H9 (cell line): ENCODE results near the gene MRTFA. TPM values are rescaled to one million over a fixed set of nuclear protein-coding genes. Genes with fewer than 3 reads are reported as not detected.

Experiments used
- DNase-seq: peaks from one replicate; pipeline ENCODE4 v3.0.0-alpha.2; 2017
- H2AFZ ChIP-seq: one replicate; pipeline ENCODE4 v1.6.1; 2013; ENCODE audit warnings: mild to moderate bottlenecking, low read length, control low read depth, moderate library complexity
- H2AK5ac ChIP-seq: 2 replicates; pipeline ENCODE4 v1.6.1; 2013; ENCODE audit warnings: low read length, control low read depth, mixed read lengths; ENCODE audit not compliant: insufficient read length
- H2BK120ac ChIP-seq: one replicate; pipeline ENCODE4 v1.6.1; 2013; ENCODE audit warnings: low read depth, mild to moderate bottlenecking, low read length, control low read depth, inconsistent platforms; ENCODE audit not compliant: poor library complexity, severe bottlenecking
- H2BK12ac ChIP-seq: 2 replicates; pipeline ENCODE4 v1.6.1; 2013; ENCODE audit warnings: low read length, control low read depth, mixed read lengths, low read depth; ENCODE audit not compliant: insufficient read length
- H2BK15ac ChIP-seq: 2 replicates; pipeline ENCODE4 v1.6.1; 2013; ENCODE audit warnings: low read depth, low read length, control low read depth
- H2BK20ac ChIP-seq: one replicate; pipeline ENCODE4 v1.6.1; 2013; ENCODE audit warnings: low read depth, mild to moderate bottlenecking, low read length, control low read depth, inconsistent platforms; ENCODE audit not compliant: poor library complexity, severe bottlenecking
- H2BK5ac ChIP-seq: 2 replicates; pipeline ENCODE4 v1.6.1; 2013; ENCODE audit warnings: low read length, control low read depth, mixed read lengths; ENCODE audit not compliant: insufficient read length
- H3K14ac ChIP-seq: 2 replicates; pipeline ENCODE4 v1.6.1; 2013; ENCODE audit warnings: low read length, control low read depth; ENCODE audit not compliant: insufficient read depth
- H3K18ac ChIP-seq: 2 replicates; pipeline ENCODE4 v1.6.1; 2013; ENCODE audit warnings: low read depth, mild to moderate bottlenecking, mixed read lengths, low read length, control low read depth; ENCODE audit not compliant: insufficient read length
- H3K23ac ChIP-seq: 2 replicates; pipeline ENCODE4 v1.6.1; 2013; ENCODE audit warnings: low read length, control low read depth, mixed read lengths, low read depth; ENCODE audit not compliant: insufficient read length
- H3K23me2 ChIP-seq: 2 replicates; pipeline ENCODE4 v1.6.1; 2013; ENCODE audit warnings: low read depth, mild to moderate bottlenecking, mixed read lengths, low read length, control low read depth; ENCODE audit not compliant: insufficient read length, poor library complexity, severe bottlenecking
- H3K27ac ChIP-seq: 2 replicates; pipeline ENCODE4 v1.5.1; 2013; ENCODE audit warnings: low read length, control low read depth, mixed read lengths, low read depth; ENCODE audit not compliant: insufficient read length
- H3K27me3 ChIP-seq: 2 replicates; pipeline ENCODE4 v1.6.1; 2013; ENCODE audit warnings: low read length, control low read depth, inconsistent platforms; ENCODE audit not compliant: insufficient read depth
- H3K4ac ChIP-seq: 2 replicates; pipeline ENCODE4 v1.6.1; 2013; ENCODE audit warnings: low read depth, mild to moderate bottlenecking, control low read depth, inconsistent platforms, low read length, moderate library complexity
- H3K4me1 ChIP-seq: 2 replicates; pipeline ENCODE4 v1.6.1; 2013; ENCODE audit warnings: low read length, control low read depth, inconsistent platforms; ENCODE audit not compliant: insufficient read depth
- H3K4me2 ChIP-seq: 2 replicates; pipeline ENCODE4 v1.6.1; 2013; ENCODE audit warnings: low read length, control low read depth, mixed read lengths; ENCODE audit not compliant: insufficient read length, insufficient read depth
- H3K56ac ChIP-seq: 2 replicates; pipeline ENCODE4 v1.6.1; 2013; ENCODE audit warnings: low read depth, mild to moderate bottlenecking, mixed read lengths, low read length, control low read depth; ENCODE audit not compliant: insufficient read length
- H3K79me1 ChIP-seq: 2 replicates; pipeline ENCODE4 v1.6.1; 2013; ENCODE audit warnings: low read depth, mild to moderate bottlenecking, moderate library complexity, low read length, control low read depth, inconsistent platforms; ENCODE audit not compliant: insufficient read depth, poor library complexity, severe bottlenecking
- H3K79me2 ChIP-seq: 2 replicates; pipeline ENCODE4 v1.6.1; 2013; ENCODE audit warnings: low read length, control low read depth, inconsistent platforms; ENCODE audit not compliant: insufficient read depth
- H3K9ac ChIP-seq: 2 replicates; pipeline ENCODE4 v1.6.1; 2013; ENCODE audit warnings: low read length, control low read depth, mixed read lengths; ENCODE audit not compliant: insufficient read length; ENCODE audit errors: extremely low read depth
- H3K9me3 ChIP-seq: one replicate; pipeline ENCODE4 v1.6.1; 2013; ENCODE audit warnings: low read depth, low read length, inconsistent platforms; ENCODE audit not compliant: control insufficient read depth
- H3T11ph ChIP-seq: one replicate; pipeline ENCODE4 v1.6.1; 2013; ENCODE audit warnings: mild to moderate bottlenecking, low read length, control low read depth, inconsistent platforms
- H4K20me1 ChIP-seq: one replicate; pipeline ENCODE4 v1.6.1; 2013; ENCODE audit not compliant: control insufficient read depth, insufficient read length, insufficient read depth
- H4K5ac ChIP-seq: 2 replicates; pipeline ENCODE4 v1.6.1; 2013; ENCODE audit warnings: low read depth, mild to moderate bottlenecking, mixed read lengths, low read length, control low read depth; ENCODE audit not compliant: insufficient read length
- H4K8ac ChIP-seq: replicated peaks from 2 replicates; pipeline ENCODE4 v1.6.1; 2013; ENCODE audit warnings: low read length, control low read depth, mixed read lengths, low read depth; ENCODE audit not compliant: insufficient read length
- H4K91ac ChIP-seq: 2 replicates; pipeline ENCODE4 v1.6.1; 2013; ENCODE audit warnings: low read depth, mild to moderate bottlenecking, moderate library complexity, mixed read lengths, low read length, control low read depth; ENCODE audit not compliant: insufficient read length
- H3K27ac Mint-ChIP-seq, 3 experiments: 2 replicates in 2 of 3; 3 replicates in 1 of 3; pipeline ENCODE4 v1.8.0; 2020 to 2021; ENCODE audit warnings: mixed read lengths in 3 of 3, mild to moderate bottlenecking in 1 of 3, moderate library complexity in 1 of 3
- H3K27me3 Mint-ChIP-seq: 2 replicates; pipeline ENCODE4 v1.8.0; 2021; ENCODE audit warnings: low read depth, mild to moderate bottlenecking, moderate library complexity, mixed read lengths
- H3K36me3 Mint-ChIP-seq, 3 experiments: 2 replicates in 2 of 3; 3 replicates in 1 of 3; pipeline ENCODE4 v1.8.0; 2020 to 2021; ENCODE audit warnings: low read depth in 3 of 3, mixed read lengths in 3 of 3; ENCODE audit not compliant: insufficient read depth in 1 of 3
- H3K4me1 Mint-ChIP-seq, 2 experiments: 2 replicates each; pipeline ENCODE4 v1.8.0; 2020; ENCODE audit warnings: mixed read lengths in 2 of 2
- H3K4me3 Mint-ChIP-seq, 2 experiments: 2 replicates in 1 of 2; 3 replicates in 1 of 2; pipeline ENCODE4 v1.8.0; 2020 to 2021; ENCODE audit warnings: mild to moderate bottlenecking in 2 of 2, mixed read lengths in 2 of 2, moderate library complexity in 1 of 2
- H3K9me3 Mint-ChIP-seq, 2 experiments: 2 replicates in 1 of 2; 3 replicates in 1 of 2; pipeline ENCODE4 v1.8.0; 2020; ENCODE audit warnings: mild to moderate bottlenecking in 2 of 2, mixed read lengths in 2 of 2, moderate library complexity in 1 of 2
- CTCF ChIP-seq: fragments of 200-600 bp; sonication (generic); conservative IDR thresholded peaks from 3 replicates; pipeline ENCODE4 v1.8.0; 2021; ENCODE audit warnings: antibody characterized with exemption, mild to moderate bottlenecking
- whole genome bisulfite sequencing: extraction: QIAGEN DNeasy Blood & Tissue Kit; methylation state at CpG from one replicate; pipeline ENCODE4 v1.1.7; 2013; ENCODE audit warnings: missing lambda C conversion rate, low lambda C conversion rate, mixed read lengths; ENCODE audit not compliant: insufficient read length; ENCODE audit errors: extremely low coverage; 5-methylcytosine and 5-hydroxymethylcytosine counted together
- total RNA-seq: library from RNA; stranded (reverse); gene quantifications from 2 replicates; pipeline ENCODE4 v1.2.1, GENCODE V29; 2021

MRTFA gene
- total RNA-seq, 1 experiment from 2014 or later: 38.1 TPM

GRCh38 chr22:40498420-40499208 is 137.9 kb downstream of the MRTFA start:
- no peak overlapping the region for H3K4ac ChIP-seq

More at GRCh38 chr22:40498420-40499208, 137.9 kb downstream of the MRTFA start:
- no peak overlapping the region for H3K56ac ChIP-seq
- Mint-ChIP-seq H3K36me3 (peaks cover 8 to 14% (median 13%) of the 10 kb centered on the region in 3 experiments), H3K27me3 (peaks cover 4% of the 10 kb centered on the region), H3K4me3 (no peak overlapping the region), H3K27ac (peak overlapping the region; percentile 57 to 66 (median 64); a peak in 3 of 7 replicates), H3K9me3 (peaks cover 9 to 13% of the 10 kb centered on the region in 2 experiments), H3K4me1 (peaks cover 19 to 21% of the 10 kb centered on the region in 2 experiments)
- H2AFZ ChIP-seq: no peak overlapping the region
- DNase-seq: no peak
- H3K4me1 ChIP-seq: peaks cover 3% of the 10 kb centered on the region; the same call in 1 of the 2 replicates
- H2BK15ac ChIP-seq: no peak overlapping the region
- no peak overlapping the region for H2BK5ac ChIP-seq
- no peak overlapping the region for H2BK20ac ChIP-seq
- no peak overlapping the region for H3K23ac ChIP-seq
- no peaks in the 10 kb centered on the region for H3K79me2 ChIP-seq
- H3K9ac ChIP-seq: no peak overlapping the region
- H2BK12ac ChIP-seq: no peak overlapping the region
- no peak overlapping the region for H3K14ac ChIP-seq
- no peak overlapping the region for H4K91ac ChIP-seq
- H3K79me1 ChIP-seq: no peaks in the 10 kb centered on the region
- H3K4me2 ChIP-seq: no peak overlapping the region
- no peak overlapping the region for H3T11ph ChIP-seq
- H3K23me2 ChIP-seq: no peaks in the 10 kb centered on the region
- no peak overlapping the region for H3K27ac ChIP-seq
- H3K9me3 ChIP-seq: no peaks in the 10 kb centered on the region
- no peak overlapping the region for H3K18ac ChIP-seq
- H2AK5ac ChIP-seq: no peak overlapping the region
- H2BK120ac ChIP-seq: no peak overlapping the region
- no peaks in the 10 kb centered on the region for H4K20me1 ChIP-seq
- H3K27me3 ChIP-seq: no peaks in the 10 kb centered on the region
- H4K5ac ChIP-seq: no peak overlapping the region
- no CpG with 5 or more reads among the region's 6 CpGs for WGBS
- no peak overlapping the region for H4K8ac ChIP-seq
- TF ChIP-seq CTCF: no peak
